Stimulated activated CD8-positive, alpha-beta memory T cell treated with anti-CD3 and anti-CD28 coated beads, Interleukin-4, amount 100 ng/mL, for 48 hours (primary cell): ENCODE results near the gene MTSS2.

Experiments used
- DNase-seq: peaks from one replicate; pipeline ENCODE4 v3.0.0-alpha.2; 2020

MTSS2 gene

DNA sequence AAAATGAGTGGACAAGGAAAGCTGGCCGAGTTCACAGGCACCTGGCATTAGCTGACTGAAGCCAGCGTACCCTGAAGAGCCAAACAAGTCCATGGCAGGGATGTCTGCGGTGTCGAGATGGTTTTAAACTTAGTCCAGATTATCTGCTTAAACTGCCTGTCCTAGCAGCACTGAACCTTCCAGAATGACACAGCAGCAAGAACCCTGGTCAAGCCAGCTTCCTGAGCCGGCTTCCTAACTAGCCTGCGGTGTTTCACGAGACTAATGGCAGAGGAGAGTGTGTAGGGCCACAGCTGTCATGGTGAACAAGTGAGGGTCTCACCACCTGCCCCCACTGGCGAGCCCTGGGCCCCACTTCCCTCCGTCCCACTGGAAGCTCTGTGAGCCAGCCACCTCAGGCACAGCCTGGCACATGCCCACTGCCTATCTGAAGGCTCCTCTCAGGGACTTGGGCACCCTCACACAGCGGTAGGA lies 28.8 kb upstream of the MTSS2 start:
- no peak for DNase-seq

- DNase-seq, result no peak
Measured at GRCh38 chr16:70713824-70714223, 28.0 kb upstream of the MTSS2 start.

GRCh38 chr16:70713342-70713741 lies 27.5 kb upstream of the MTSS2 start:
- no peak for DNase-seq

- no peak for DNase-seq
Measured at GRCh38 chr16:70712942-70713341, 27.1 kb upstream of the MTSS2 start.

DNA sequence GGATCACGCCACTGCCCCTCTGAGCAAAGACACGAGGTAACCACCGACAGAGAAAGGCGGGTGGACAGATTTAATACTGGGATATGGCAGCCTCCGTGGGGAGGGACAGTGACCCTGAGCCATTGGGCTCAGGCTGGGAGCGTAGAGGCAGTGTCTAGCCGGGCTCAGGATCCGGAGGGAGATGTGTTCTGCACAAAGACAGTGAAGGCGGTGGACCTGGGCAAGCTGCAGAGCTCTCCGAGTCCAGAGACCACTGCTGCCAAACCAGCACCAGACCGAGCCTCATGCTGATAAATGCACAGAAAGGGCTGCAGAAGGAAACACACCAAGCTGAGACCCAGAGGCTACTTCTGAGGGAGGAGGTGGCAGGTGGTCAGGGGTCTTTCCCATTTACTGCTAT lies 26.5 kb upstream of the MTSS2 start:
- DNase-seq, result no peak

DNA sequence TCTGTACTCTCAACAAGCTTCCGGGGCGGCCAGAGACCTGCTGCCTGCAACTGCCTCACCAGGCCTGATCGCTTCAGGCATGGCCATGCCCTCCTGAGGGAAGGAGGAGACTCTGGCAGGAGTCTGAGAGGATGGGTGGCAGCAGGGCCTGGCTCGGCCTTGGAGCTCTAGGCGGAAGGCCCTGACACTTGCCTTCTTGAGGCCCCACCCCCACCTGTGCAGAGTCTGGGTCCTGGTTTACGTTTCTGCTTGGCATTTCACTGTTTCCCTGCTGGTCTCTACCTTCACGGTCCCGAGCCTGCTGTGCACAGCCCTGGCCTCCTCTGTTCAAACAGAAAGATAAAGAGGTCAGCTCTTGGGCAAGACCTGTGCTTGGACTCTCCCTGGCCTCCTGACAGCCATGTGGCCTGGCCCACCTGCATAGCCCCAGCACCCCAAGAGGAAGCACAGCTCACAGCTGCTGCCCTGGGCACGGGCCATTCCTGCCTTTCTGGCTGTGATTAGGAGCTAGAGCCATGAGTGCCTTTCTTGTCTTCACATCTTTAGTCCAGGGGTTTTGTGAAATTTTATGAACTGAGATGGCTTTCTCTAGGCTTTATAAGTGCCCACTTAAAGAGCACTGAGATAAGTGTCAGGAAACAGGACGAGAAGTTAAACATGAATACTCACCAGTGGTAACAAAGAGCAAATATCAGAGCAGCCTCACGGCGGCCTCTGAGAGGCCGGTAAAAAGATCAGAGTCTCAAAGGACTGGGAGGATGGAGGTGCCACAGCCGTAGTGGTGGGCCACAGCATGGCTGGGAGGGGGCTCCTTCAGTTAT lies 25.6 kb upstream of the MTSS2 start:
- no peak for DNase-seq

- no peak for DNase-seq
Measured at GRCh38 chr16:70710422-70711210, 24.8 kb upstream of the MTSS2 start.

DNA sequence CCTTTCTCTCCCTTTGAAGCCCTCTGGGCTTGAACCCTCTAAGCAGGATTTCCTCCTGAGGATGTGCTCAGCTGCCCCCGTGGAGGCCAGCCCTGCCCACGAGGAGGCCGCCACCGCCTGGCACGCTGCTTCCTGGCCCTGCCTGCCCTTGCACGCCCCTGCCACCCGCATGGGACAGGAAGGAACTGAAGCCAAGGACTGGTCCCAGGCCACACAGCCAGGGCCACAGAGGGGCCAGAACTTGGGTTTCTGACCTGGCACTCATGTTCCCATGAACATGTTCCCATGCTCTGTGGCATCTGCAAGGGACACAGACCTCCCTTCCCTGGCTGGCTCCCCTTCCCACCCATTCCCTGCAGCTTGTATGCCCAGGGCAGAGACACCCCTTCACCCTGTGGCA lies 24.1 kb upstream of the MTSS2 start:
- DNase-seq, result no peak

DNA sequence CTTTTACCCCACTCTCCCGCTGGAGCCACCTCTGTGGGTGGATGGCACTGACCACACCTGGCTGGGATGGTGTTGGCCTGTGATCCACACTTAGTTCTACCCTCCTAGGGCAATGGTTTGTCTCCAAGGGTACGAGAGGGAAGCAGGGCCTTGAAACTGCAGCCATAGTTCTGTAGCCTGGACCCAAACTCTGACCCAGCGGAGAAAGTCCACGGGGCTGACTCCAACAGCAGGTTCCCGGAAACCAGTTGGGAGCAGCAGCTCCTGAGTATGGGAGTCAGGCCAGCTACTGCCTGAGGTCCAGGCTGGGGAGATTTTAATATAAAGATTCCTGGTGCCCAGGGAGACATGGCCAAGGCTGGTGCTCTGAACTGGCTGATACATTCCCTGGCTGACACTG lies 23.6 kb upstream of the MTSS2 start:
- no peak for DNase-seq

DNA sequence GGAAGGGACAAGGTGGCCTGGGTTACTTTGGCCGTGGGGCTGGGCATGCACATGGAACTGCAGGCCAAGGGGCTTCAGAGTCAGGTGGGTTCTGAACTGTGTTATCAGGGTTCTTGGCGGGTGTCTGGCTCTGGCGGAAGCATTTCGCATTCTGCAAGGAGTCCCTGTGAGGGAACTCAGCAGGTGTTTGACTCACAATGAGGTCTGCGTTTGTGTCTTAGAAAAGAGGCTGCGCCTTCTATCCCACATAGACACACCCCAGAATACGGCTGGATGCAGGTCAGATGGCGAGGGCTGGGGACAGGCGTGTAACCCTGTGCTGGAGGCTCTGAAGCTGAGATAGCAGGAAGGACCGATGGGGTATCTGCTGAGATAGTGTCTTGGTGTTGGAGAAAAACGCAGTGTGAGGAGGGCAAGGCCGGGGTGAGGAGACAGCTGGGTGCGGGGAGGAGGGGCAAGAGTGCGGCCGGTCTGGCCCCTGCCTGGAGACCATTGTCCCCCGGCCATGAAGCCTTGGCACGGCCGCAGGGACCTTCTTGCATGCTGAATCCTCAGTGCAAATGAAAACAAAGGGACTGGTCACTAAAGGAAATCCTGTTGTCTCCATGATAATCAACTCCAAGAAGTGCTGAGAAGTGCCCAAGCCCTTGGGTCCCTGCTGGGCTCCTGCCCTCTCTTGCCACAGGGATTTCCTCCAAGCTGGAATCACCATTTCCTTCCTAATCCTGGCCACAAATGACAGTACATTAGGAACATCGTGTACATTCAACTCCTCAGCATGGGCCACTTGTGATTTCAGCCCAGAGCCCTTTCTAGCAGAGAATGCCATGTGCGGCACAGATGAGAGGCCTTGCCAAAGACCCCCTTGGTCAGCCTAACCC lies 22.8 kb upstream of the MTSS2 start:
- no peak for DNase-seq

GRCh38 chr16:70706948-70707465 lies 21.2 kb upstream of the MTSS2 start:
- no peak for DNase-seq

DNA sequence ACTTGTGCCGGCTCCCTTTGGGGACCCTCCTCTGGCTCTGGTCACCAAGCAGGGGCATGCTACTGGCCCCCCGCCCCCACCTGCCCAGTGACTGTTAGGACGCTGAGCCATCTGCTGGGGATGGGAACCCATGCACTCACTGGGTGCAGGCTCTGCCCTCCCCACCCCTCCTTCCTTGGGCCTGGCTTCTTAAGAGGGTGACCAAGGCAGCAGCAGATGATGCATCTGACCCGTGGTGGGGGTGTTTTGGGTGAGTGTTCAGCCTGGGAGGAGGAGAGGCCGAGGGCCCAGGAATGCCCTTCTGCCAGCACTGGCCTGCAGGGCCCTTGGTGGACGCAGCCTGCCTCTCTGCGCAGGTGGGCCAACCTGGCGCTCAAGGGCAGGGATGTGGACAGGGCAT lies 19.2 kb upstream of the MTSS2 start:
- DNase-seq, result no peak

GRCh38 chr16:70704586-70704985 lies 18.7 kb upstream of the MTSS2 start:
- DNase-seq, result no peak

GRCh38 chr16:70703835-70704381 lies 18.1 kb upstream of the MTSS2 start:
- no peak for DNase-seq

GRCh38 chr16:70703041-70703834 lies 17.4 kb upstream of the MTSS2 start:
- no peak for DNase-seq

DNA sequence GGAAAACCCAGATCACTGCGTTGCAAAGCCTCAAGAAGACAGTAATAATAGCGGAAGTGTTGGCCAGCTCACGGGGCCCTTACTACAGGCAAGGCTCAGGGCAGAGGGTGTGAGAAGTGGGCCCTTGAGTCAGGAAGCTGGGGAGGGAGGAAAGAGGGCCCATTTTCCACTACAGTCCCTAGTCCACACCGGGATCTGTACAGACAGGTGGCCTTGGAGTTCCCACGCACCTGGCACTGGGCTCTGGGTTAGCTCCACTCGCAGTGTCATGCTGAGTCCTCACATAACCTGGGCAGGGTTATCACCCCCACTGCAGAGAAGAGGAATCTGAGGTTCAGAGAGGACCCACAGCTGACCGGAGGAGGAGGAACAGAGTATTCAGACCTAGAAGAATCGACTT lies 16.8 kb upstream of the MTSS2 start:
- no peak for DNase-seq

- no peak for DNase-seq
Measured at GRCh38 chr16:70701998-70702397, 16.1 kb upstream of the MTSS2 start.

DNA sequence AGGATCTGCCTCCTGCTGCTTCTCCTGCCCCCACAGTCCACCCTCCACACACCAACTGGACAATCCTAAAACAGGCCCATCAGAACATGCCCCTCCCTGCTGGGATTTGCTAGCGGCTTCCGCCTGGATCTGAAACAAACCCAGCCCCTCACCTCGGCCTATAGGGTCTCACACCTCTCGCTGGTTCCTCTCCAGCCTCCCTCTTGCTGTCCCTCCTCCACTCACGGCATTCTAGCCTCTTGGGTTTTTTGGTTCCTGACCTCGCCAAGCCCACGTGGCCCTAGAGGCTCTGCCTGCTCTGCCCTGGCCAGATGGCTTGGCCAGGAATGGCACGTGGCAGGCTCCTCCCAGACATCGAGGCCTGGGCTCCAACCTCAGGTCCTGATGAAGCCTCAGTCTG lies 15.7 kb upstream of the MTSS2 start:
- no peak for DNase-seq

DNA sequence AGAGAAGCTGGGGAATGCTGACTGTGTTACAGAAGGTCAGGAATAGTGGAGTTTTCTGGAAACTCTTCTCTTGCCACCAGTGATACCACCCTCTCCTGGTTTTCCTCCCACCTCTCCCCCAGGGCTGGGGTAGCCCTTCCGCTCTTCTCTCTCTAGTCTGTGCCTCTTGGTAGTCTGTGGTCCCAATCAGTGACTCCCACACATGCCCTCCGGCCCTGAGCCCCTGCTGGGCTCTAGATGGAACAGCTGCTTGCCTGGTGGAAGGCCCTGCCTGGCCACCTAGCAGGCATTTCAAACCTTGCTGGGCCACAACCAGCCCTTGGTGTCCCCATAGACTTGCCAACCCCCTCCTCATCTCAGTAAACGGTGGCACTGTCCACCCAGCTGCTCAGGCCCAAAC lies 15.2 kb upstream of the MTSS2 start:
- no peak for DNase-seq

DNA sequence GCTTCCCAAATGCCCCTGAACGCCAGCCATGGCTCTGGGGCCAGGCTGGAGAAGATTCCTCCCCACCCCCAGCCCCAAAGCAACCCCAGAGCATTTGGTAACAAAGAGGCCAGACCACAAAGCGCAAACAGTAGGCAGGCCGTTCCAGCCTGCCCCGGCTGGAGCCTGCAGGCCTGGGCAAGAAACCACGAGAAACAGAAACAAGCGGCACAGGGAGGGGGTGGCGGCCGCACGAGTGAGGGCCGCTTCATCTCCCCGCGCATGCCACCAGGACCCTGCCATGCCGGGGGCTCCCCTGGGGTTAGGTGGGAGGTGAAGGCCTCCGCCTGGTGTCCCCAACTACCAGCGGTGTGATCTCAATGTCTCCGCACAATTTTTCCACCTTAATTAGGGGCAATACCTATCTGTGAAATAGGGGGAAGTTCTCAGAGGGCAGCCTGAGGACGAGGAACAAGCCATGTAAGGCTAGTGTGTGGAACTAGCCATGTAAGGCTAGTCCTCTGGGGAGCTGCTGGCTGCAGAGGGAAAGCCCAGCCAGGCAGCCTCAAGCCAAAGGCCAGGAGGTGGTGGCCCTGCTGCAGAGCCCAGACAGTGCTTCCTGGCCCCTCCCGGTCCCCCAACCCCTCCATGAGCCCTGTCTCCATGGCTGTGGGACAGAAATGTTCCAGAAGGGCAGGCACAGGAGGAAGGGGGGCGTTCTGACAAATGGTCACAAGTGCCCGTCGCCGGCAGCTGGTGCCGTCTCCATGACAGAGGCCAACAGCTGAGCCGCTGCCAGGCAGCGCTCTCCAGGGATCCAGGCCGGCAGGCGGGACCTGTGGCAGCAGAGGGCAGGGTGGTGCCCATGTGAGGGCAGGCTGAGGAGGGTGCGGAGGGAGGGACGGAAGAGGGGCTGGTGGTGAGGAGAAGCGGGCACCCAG lies 14.5 kb upstream of the MTSS2 start:
- no peak for DNase-seq

GRCh38 chr16:70699696-70700095 lies 13.8 kb upstream of the MTSS2 start:
- no peak for DNase-seq
